GM19372 (cell line): ENCODE measurements around the gene ACSL3.
"Not testable (repeated sequence)": the region's sequence is repeated elsewhere in the genome, so short reads cannot be mapped to it uniquely, and the experiment has no call there.

Experiments used
- ATAC-seq: cut with Tn5 transposase; IDR thresholded peaks from one replicate; pipeline ENCODE4 v1.9.1; 2021; ENCODE audit warnings: mild to moderate bottlenecking, low read depth, moderate library complexity; ENCODE audit not compliant: unreplicated experiment

The ACSL3 gene

DNA sequence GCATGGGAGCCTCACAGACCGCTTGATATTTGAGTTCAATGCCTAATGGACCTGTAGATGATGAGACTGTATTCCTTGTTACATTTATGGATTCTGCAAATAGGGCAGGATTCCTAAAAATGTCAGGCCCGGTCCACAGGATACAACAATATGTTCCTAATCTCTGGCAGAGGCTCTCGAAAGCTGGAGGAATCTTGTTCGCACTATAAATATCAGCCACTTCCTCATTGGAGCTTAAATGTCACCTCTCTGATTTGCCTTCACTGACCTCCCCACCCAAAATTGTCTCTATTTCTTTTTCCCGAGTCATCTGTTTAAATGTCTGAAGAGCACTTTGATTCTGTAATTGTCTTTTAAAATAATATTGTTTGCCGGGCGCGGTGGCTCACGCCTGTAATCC lies 12.0 kb upstream of the ACSL3 start:
- no peak for ATAC-seq

DNA sequence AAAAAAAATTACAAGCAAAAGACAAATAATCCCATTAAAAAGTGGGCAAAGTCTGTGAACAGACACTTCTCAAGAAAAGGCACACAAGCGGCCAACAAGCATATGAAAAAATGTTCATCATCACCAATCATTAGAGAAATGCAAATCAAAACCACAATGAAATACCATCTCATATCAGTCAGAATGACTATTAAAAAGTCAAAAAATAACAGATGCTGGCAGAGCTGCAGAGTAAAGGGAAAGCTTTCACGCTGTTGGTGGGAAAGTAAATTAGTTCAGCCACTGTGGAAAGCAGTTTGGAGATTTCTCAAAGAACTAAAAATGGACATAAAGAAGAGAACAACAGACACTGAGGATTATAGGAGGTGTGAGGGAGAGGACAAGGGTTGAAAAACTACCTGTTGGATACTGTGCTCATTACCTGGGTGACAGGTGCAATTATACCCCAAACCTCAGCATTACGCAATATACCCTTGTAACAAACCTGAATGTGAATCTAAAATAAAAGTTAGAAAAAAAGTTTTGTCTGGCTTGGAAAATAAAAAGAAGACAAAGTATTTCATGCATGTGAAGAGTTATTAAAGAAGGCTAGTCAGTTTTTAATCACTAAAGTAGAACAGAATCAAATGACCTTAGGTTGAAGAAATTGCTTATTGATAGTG lies 8.7 kb upstream of the ACSL3 start:
- ATAC-seq = no peak

DNA sequence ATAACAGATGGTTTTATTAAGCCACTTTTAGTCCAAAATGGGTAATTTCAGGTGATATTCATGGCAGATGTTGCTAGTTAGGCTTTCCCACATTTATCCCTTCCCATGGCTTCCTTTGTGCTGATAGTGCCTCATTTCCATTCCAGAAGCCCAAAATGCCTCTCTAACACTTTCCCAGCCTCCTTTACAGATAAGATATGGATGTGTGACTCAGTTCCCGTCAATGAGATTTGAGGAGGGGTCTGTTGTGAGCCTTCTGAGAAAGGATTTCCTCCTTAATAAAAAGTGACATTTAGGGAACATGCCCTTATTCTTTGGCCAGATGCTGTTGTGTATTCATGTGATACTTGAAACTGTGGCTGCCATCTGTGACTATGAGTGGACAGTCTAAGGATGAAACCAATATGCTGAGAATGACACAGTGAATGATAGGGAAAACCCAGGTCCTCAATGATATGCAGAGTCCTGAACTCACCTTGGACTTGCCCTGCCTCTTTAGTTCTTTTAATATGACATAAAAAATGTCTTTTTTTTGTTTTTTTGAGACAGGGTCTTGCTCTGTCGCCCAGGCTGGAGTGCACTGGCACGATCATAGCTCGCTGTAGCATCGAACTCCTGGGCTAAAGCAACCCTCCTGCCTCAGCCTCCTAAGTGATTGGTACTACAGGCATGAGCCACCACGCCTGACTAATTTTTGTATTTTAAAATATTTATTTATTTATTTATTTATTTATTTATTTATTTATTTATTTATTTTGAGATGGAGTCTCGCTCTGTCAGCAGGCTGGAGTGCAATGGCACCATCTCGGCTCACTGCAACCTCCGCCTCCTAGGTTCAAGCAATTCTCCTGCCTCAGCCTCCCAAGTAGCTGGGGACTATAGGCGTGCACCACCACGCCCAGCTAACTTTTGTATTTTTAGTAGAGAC lies 5.8 kb upstream of the ACSL3 start:
- no peak for ATAC-seq

DNA sequence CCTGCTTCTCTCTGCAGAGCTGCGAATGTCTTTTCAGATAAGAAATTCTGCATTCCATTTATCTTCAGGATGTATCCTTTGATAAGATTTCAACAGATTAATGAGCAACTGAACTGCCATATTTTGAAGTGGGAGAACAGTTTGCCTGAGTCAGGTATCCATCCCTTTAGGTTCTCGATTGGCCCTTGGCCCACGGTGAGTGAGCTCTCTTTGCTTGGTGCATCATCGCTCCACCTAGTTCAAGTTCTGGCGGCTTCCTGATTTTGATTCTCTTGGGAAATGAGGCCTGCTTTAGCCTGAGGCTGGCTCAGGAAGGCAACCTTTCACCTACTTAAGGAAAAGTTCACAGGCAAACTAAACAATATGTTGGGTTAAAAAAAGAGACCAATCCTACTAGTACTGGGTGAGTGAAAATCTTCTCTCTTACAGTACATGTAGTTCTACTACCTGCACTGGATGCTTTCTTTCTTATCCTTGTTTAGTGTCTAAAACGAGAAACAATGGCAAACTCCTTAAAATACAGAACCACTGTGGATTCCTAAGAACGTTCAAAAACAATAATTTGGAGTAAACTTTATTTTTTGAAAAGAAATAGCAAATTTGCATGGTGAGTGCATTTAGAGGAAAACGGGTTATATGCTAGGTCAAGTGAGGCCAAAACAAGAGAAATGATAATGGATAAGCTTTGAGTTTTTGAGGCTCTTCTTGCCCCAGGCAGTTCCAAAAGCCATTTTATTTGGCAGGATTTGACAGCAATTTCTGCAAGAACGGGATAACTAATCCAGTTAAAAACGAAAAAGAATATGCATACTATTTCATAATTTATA lies 837 bp upstream of the ACSL3 start:
- ATAC-seq = no peak

DNA sequence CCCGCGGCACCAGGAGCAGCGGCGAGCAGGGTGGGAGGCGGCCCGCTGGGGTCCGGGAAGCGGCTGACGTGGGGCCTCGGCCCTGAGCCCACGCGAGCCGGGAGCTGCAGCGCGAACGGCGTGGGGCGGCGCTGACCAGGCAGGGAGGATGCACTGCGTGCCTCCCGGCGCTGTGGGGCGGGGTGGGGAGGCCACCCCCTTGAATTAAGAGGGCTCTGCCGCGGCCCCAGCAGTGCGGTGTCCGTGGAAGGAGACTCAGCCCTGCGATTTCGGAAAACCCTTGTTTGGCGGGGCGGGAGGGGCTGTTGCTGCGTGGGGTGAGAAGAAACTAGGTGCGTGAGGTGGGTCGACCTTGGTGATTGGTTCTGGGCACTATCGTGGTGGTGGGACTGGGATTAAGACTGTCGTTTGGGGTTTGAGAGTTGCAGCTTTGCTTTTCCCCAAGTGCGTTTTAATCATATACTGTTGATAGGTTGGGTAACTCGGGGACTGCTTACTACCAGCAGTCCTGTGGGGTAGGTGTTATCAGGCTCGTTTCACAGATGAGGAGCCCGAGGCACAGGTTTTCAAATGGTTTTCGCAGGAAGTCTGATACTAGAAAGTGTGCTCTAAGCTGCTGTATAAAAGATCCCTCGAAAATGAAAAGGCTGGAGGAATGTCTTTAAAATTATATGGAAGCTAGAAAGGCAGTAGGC lies 722 bp downstream of the ACSL3 start:
- ATAC-seq = peak; percentile 42

DNA sequence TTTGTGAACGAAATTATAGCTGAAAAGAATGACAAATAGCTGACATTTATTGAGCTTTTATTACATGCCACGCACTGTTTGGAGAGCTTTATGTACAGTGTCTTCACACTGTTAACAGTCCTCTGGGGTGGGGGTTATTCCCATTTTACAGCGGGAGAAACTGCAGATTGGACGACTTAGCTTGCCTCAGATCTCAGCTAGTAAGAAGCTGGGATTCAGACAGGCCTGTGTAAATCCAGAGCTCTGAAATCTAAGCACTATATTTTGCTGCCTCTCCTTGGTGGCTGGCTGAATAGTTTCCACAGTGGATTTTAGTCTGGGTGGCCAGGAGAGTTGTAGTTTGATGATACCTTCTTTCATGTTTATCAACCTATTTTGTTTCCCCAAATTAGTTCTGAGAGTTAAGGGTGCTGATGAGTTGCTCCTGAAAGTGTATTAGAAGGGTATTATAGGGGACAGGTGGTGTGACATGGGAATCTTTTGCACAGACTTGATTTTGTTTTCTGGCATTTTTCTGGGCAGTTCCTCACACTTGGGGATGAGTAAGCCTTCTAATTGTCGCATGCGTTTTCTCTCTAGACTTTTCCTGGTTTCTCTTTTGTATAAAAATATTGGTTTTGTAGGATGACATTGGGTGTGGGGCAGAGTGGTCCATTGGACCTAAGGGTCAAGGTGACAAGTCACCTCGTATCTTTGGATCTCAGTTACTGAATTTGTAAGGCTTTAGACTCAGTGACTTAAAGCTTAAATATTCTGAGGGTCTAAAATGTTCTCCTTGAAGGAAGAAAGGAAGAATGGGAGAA lies 1.5 kb downstream of the ACSL3 start:
- ATAC-seq = no peak

DNA sequence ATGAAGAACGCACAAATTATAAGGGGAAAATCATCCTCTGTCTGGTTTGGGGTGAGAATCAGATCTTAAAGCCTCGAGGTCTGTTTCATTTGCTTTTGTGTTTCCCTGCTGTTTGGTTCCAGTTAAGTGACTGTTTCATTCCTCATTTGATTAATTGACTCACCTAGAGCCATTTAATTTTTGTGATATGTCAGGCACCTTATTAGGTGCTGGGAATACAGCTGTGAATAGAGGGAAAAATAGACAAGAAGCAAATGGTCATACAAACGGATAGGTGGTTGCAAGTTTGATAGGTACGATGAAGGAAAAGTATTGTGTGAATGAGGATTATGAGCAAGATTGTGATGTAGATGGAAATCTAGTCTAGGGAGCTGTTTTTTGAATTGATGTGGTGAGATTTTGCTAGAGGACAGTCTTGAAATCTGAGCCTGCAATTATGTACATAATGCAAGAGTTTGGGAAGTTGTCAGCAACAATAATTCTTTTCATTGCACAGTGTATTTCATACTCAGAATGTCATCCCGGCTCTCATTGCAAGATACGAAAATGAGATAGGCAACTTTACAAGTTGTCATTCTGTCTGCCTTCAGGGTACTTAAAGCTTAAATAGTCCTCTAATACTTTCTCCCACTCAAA lies 2.2 kb downstream of the ACSL3 start:
- no peak for ATAC-seq

DNA sequence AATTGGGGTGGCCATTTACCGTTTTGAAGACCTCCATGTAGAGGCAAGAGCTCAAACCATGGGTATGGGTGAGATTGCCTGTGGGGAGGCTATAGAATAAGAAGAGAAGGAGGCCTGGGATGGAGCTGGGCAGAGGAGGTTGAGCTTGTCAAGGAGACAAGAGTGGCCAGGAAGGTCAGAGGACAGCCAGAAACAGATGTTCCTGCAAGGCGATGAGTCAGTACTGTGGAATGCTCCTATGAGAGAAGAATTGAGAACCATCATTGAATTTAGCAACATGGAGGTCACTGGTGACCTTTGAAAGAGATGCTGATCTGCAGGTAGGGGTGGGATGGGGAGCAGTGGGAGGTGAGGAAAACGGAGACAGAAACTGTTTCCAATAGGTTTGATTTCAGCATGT lies 3.5 kb downstream of the ACSL3 start:
- ATAC-seq = no peak

DNA sequence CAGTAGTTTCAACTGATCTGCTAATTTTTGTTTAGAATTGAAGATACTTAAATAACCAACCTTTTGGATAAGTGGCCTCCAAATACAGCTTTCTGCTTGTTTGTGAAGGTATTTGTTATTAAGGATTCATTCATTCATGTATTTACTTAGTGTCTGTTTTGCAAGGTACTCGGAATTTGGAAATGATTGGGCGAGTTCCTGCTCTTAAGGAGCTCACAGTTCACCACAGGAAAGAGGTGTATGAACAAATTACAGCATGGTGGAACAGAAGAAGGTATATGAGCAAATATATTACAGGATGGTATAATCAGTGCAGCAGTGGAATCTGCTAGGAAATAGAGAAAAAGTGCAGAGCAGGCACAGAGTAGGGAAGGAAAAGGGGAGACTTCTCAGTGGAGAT lies 4.5 kb downstream of the ACSL3 start:
- ATAC-seq = no peak

DNA sequence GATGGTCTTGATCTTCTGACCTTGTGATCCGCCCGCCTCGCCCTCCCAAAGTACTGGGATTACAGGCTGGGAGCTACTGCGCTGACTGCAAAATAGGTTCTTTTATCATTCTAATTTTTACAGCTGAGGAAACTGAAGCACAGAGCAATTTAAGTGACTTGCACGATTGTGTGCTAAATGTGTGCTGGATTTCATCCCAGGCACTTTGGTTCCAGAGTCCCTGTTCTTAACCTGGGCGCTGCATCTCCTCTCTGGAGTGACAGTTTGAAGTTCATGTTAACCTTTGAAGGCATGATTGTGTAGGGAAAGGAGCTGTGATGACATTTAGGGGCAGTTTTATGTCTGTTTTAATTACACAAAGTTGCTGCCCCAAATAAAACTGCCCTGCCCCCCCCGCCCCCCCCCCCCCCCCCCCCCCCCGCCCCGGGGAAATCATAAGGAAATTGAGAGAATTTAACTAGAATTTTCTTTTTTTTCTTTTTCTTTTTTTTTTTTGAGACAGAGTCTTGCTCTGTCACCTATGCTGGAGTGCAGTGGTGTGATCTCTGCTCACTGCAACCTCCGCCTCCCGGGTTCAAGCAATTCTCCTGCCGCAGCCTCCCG lies 5.6 kb downstream of the ACSL3 start:
- ATAC-seq = no peak

DNA sequence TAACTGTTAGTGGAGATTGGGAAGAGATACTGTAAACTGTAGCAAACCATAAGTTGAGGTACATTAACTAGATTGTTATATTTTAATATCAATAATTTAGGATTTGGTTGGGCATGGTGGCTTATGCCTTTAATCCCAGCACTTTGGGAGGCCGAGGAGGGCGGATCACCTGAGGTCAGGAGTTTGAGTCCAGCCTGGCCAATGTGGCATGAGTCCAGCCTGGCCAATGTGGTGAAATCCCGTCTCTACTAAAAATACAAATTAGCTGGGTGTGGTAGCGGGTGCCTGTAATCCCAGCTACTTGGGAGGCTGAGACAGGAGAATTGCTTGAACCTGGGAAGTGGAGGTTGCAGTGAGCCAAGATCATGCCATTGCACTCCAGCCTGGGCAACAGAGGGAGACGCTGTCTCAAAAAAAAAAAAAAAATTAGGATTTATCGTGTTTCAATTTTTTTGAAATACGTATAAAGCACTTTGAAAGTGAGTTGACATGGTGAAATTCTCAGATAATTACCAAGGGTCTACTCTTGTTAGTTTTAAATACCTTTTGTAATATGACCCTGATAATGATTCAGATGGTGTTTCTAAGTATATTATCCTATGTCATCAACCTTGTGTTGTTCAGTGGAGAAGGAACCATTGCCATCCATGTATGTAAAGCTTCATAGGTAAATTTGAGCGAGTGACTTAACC lies 7.9 kb downstream of the ACSL3 start:
- ATAC-seq = not testable (repeated sequence)

DNA sequence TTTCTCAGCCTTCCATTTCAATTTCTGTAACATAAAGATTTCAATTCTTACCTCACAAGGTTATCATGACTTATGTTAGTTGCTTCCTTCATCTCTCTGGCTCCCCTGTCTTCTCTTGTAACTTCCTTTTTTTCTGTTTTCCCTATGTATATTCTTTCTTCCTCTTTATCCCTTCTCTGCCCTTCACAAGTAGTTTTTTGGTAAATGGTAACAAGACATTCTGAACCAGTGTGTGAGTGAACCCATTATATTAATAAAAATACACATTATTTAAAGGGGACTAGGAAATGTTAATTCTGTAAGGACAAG lies 8.4 kb downstream of the ACSL3 start:
- ATAC-seq = no peak

DNA sequence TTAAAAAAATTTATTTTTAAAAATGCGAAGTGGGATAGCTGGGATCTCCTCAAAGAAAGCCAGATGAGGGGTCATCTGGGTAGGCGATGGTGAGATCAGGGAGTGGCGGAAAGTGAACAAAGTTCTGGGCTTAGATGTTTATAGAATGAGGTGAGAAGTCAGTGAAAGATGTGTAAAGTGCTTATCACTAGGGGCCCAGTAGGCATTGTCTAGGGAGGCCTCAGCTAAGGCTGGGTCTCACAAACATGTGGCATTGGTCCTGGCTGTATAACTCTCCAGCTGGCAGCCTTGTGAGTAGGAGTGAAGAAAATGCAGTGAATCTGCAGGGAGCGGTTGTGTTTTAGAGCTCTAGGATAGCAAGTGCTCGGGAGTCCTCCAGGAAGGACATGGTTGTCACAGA lies 10.5 kb downstream of the ACSL3 start:
- no peak for ATAC-seq

DNA sequence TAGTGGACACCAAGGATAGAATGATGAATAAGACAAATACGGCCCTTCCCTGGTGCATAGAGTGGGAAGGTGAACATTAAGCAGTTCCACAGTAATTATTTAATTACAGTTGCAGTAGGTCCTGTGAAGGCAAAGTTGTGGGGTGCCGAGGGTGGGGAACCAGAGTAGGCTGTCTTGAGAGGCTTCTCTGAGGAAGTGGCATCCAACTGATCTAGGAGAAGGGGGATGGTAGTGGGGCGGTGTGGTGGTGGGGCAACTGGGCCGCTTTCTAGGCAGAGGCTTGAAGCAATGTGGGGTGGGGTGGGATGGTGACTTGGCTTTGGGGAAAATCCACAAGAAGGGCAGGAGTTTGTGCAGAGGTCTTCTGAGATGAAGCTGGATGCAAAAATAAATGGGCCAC lies 11.7 kb downstream of the ACSL3 start:
- ATAC-seq = no peak

DNA sequence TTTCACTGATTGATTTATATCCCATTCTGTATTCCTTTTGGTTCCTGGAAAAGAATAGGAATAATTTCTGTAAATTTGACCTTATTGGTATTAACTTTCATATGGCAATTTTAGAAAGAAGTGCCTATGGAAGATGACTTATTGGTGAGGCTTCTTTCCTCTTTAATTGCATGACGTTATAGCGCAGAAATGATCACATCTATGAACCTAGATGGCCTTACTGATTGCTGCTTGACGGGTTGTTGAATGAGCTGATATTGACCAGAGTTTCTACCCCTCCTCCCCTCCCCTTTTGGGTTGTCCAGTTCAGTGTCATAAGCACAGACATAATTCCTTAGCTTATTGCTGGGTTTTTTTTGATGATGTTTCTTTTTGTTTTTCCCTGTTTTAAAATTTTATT lies 14.6 kb downstream of the ACSL3 start:
- no peak for ATAC-seq

DNA sequence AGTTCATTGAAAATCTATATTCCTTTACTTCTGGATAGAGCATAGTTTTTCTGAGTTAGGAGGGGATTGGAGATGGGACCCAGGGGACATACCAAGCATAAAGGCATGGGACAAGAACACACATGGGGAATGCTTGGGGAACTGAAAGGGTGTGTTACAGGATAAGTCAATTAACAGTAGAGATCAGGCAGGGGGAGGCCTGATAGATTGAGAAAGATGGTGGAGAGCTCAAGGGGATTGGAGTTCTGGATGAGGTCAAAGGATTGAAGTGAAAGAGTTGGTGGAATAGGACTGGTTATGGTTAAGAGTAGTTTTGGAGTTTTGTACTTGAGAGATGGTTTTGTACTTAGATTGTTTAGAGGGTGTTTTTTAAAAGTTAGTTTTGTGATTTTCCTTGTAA lies 16.1 kb downstream of the ACSL3 start:
- ATAC-seq = no peak

DNA sequence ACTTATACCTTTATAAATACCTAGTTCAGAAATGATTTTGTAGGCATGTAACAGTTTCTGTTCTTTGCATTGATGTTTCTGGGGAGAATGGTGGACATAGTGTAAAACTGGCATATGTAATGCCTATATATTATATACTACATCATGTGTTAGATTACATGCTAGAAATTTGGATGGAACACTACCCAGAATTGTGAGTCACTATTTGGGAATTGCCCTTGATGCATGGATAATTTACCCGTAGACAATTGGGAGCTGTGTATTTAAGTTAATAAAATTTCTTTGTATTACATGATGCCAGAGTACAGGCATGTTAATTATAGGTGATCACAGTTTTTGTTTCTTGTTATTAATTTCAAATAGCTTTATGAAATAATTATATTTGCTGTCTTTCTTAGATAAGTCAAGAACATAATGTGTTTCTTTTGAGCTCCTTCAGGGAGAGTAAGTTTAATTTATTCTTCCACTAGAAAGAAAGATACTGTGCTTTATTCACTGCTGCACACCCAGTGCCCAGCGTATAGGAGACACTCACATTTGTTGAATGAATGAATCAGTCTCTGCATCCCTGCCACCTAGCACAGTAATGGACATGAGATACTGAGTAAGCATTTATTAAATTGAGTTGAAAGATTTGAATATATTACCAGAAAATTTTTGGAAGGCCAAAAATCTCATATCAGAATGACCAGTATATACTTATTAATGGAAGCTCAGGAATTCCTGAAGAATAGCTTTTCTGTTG lies 16.9 kb downstream of the ACSL3 start:
- ATAC-seq = no peak
